ENCODE measurements around the gene TNFRSF11A.
A peak's percentile ranks its signal among the peaks of the same experiment; 100 is the strongest.

The TNFRSF11A gene

DNA sequence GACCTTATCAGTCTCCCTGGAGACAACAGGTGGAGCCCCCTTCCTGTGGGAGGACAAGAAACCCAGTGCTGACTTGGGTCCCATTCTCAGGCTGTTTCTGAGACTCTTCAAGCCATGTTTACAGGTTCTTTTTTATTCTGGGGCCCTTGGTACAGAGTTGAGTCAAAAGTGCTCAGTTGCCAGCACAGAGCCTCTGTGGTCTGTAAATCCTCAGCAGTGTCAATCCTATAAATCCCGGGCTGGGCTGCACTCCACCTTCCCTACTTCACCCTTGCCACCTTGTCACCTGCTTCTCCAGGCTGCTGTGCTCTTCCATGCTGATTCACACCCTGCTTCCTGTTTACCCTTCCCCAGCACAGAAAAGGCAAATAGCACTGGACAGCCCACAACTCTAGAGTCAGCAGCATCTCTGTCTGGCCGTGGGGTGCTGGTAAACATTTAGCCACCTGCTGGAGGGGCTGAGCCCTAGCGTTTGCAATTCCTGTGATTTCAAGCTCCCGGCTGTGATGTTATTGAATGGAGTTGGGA lies 74.7 kb downstream of the TNFRSF11A start:
- TF ChIP-seq, protein P1, sequence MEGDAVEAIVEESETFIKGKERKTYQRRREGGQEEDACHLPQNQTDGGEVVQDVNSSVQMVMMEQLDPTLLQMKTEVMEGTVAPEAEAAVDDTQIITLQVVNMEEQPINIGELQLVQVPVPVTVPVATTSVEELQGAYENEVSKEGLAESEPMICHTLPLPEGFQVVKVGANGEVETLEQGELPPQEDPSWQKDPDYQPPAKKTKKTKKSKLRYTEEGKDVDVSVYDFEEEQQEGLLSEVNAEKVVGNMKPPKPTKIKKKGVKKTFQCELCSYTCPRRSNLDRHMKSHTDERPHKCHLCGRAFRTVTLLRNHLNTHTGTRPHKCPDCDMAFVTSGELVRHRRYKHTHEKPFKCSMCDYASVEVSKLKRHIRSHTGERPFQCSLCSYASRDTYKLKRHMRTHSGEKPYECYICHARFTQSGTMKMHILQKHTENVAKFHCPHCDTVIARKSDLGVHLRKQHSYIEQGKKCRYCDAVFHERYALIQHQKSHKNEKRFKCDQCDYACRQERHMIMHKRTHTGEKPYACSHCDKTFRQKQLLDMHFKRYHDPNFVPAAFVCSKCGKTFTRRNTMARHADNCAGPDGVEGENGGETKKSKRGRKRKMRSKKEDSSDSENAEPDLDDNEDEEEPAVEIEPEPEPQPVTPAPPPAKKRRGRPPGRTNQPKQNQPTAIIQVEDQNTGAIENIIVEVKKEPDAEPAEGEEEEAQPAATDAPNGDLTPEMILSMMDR (conservative IDR thresholded peaks at IDR 0.05; ENCODE audit: control insufficient read depth, insufficient read depth, low read depth, low read length): peak; percentile 3
- DNase-seq (ENCODE audit: low read depth): no peak
- H3K4me3 ChIP-seq (ENCODE audit: control insufficient read depth, low read depth, low read length): no peak overlapping the region

DNA sequence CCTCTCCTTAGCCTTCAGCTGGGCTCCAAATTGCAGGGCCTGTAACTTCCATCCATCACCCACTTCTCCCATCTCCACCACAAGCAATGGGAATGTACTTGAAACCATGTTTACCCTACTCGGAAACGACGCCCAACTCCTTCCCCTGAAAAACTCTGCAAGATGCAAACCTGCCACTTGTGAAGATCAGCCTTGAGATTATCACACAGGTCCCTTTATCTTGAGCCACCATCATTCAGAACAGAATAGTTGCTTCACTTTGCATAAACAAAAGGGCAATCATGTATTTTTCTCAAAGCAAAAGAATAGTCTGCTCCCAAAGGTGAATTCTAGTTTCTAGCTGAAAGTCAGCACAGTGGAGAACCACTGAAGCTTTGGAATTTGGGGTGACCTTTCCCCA lies 75.8 kb downstream of the TNFRSF11A start:
- DNase-seq (ENCODE audit: low read depth): no peak
- no peak overlapping the region for H3K4me3 ChIP-seq (ENCODE audit: control insufficient read depth, low read depth, low read length)
- TF ChIP-seq, protein P1 (conservative IDR thresholded peaks at IDR 0.05; ENCODE audit: control insufficient read depth, insufficient read depth, low read depth, low read length): no peak

DNA sequence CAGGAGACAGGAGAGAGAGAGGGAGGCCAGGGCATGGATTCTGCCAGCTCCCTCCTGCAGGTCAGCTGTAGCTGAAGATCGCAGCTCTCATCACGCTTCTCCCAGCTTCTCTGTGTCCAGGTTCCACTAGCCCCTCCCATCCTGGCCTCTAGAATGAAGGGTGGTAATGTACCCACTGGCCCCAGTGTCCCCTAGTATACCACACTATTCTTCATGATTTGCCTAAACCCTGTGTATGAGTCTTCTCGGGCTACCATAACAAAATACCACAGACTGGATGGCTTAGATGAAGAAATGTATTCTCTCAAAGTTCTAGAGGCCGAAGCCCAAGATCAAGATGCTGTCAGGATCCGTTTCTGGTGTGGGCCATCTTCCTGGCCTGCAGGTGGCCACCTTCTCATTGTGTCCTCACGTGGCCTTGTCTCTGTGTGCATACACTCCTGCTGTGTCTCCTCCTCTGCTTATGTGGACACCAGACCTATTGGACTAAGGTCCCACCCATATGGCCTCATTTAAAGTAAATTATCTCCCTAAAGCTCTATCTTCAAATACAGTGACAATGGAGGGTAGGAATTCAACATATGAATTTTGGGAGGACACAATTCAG lies 77.3 kb downstream of the TNFRSF11A start:
- H3K4me3 ChIP-seq (ENCODE audit: control insufficient read depth, low read depth, low read length): no peak overlapping the region
- TF ChIP-seq, protein P1 (conservative IDR thresholded peaks at IDR 0.05; ENCODE audit: control insufficient read depth, insufficient read depth, low read depth, low read length): no peak

DNA sequence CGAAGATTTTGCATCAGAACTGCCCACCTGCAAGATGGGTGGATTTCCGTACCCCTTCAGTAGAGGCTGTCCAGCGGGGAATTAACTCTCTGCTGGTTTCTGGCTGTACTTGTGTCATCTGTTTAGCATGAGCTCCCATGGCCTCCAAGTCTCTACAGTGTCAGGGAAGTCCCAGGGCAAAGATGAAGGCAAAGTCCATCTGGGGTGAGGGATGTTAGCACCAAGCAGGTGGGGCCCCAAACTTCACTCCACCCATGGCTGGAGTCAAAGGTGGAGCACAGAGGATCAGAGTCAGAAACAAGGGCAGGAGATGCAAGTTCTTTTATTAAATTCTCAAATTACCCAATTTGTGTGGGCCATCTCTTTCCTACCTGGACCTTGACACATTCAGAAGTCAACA lies 78.0 kb downstream of the TNFRSF11A start:
- no peak for DNase-seq (ENCODE audit: low read depth)
- H3K4me3 ChIP-seq (ENCODE audit: control insufficient read depth, low read depth, low read length): no peak overlapping the region
- TF ChIP-seq, protein P1 (conservative IDR thresholded peaks at IDR 0.05; ENCODE audit: control insufficient read depth, insufficient read depth, low read depth, low read length): no peak

More for the DNA sequence above, 77.3 kb downstream of the TNFRSF11A start:
- DNase-seq (ENCODE audit: low read depth): no peak

DNA sequence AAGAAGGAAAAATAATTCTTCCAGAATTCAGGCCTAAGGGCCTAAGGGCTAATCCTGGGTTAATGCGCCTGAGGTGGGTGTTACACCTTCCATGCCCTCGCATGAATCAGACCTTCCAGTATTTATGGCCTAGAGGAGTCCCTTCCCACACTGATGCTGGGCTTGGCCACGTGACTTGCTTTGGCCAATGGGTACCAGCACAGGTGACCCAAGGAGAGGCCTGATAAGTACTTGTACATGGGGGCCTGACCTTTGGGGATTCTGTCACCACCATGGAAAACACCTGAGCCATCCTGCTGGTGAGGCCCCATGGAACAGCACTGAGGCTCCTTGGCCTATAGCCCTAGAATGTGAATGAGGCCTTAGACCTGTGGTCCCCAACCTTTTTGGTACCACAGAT lies 79.8 kb downstream of the TNFRSF11A start:
- TF ChIP-seq, protein P1 (conservative IDR thresholded peaks at IDR 0.05; ENCODE audit: control insufficient read depth, insufficient read depth, low read depth, low read length): no peak
- H3K4me3 ChIP-seq (ENCODE audit: control insufficient read depth, low read depth, low read length): no peak overlapping the region
- no peak for DNase-seq (ENCODE audit: low read depth)

DNA sequence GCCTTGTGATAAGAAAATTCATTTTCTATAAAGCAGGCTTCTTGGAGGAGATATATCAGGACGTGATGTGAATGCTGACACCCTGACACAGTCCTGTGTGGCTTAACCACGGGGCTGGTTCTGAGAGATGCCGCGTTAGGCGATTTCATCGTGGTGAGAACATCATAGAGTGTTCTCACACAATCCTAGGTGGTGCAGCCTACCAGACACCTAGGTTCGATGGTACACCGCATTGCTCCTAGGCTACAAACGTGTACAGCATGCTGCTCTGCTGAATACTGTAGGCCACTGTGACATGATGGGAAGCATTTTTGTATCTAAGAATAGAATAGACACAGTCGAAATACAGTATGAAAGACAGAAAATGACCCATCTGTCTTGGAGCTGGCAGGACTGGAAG lies 82.5 kb downstream of the TNFRSF11A start:
- TF ChIP-seq, protein P1 (conservative IDR thresholded peaks at IDR 0.05; ENCODE audit: control insufficient read depth, insufficient read depth, low read depth, low read length): no peak
- no peak for DNase-seq (ENCODE audit: low read depth)
- H3K4me3 ChIP-seq (ENCODE audit: control insufficient read depth, low read depth, low read length): no peak overlapping the region

All from fibroblast of mammary gland (primary cell).